GM19452 (cell line): ENCODE data around the gene CKS1B.
A peak's percentile ranks its signal among the peaks of the same experiment; 100 is the strongest.
"Not testable (repeated sequence)": the region's sequence is repeated elsewhere in the genome, so short reads cannot be mapped to it uniquely, and the experiment has no call there.

Experiments used
- ATAC-seq: cut with Tn5 transposase; IDR thresholded peaks from one replicate; pipeline ENCODE4 v1.9.1; 2021; ENCODE audit not compliant: unreplicated experiment

CKS1B gene

GRCh38 chr1:154963643-154964042 is 10.8 kb upstream of the CKS1B start:
- ATAC-seq = no peak

GRCh38 chr1:154964359-154964758 is 10.1 kb upstream of the CKS1B start:
- ATAC-seq = no peak

GRCh38 chr1:154966111-154966510 is 8.4 kb upstream of the CKS1B start:
- ATAC-seq = no peak

- ATAC-seq = no peak
These were observed 7.0 kb upstream of the CKS1B start for GRCh38 chr1:154967331-154967950.

GRCh38 chr1:154968731-154969130 is 5.8 kb upstream of the CKS1B start:
- ATAC-seq = no peak

GRCh38 chr1:154969246-154969645 is 5.2 kb upstream of the CKS1B start:
- ATAC-seq = no peak

- no peak for ATAC-seq
These were observed 4.5 kb upstream of the CKS1B start for GRCh38 chr1:154969860-154970452.

- ATAC-seq = no peak
These were observed 3.7 kb upstream of the CKS1B start, which contains the start of gene SHC1 for GRCh38 chr1:154970631-154971340. SHC1 (minus strand) TSS chr1:154970747; CDS start chr1:154970526, 221 bp downstream.

GRCh38 chr1:154971341-154971998 is 3.0 kb upstream of the CKS1B start:
- ATAC-seq = no peak

GRCh38 chr1:154972213-154972516 is 2.3 kb upstream of the CKS1B start:
- no peak for ATAC-seq

- ATAC-seq = no peak
These were observed 1.8 kb upstream of the CKS1B start for GRCh38 chr1:154972517-154973343.

- no peak for ATAC-seq
These were observed 958 bp upstream of the CKS1B start for GRCh38 chr1:154973344-154974101.

- ATAC-seq = peak; percentile 43
These were observed 427 bp downstream of the CKS1B start for GRCh38 chr1:154974808-154975408.

- ATAC-seq = no peak
These were observed 1.1 kb downstream of the CKS1B start for GRCh38 chr1:154975409-154976059.

- not testable (repeated sequence) for ATAC-seq
These were observed 3.3 kb downstream of the CKS1B start for GRCh38 chr1:154977762-154978161.

GRCh38 chr1:154978360-154978759 is 3.9 kb downstream of the CKS1B start:
- ATAC-seq = no peak

GRCh38 chr1:154982341-154982740 is 7.9 kb downstream of the CKS1B start:
- no peak for ATAC-seq

- peak; percentile 95 for ATAC-seq
These were observed 8.6 kb downstream of the CKS1B start, which contains the start of gene FLAD1 for GRCh38 chr1:154982897-154983648. FLAD1 (plus strand) TSS chr1:154983344; CDS start chr1:154983695, 351 bp downstream.
